ENCODE measurements around the gene C1orf56.
A peak's percentile ranks its signal among the peaks of the same experiment; 100 is the strongest.
"Not testable (repeated sequence)": the region's sequence is repeated elsewhere in the genome, so short reads cannot be mapped to it uniquely, and the experiment has no call there.

The C1orf56 gene

DNA sequence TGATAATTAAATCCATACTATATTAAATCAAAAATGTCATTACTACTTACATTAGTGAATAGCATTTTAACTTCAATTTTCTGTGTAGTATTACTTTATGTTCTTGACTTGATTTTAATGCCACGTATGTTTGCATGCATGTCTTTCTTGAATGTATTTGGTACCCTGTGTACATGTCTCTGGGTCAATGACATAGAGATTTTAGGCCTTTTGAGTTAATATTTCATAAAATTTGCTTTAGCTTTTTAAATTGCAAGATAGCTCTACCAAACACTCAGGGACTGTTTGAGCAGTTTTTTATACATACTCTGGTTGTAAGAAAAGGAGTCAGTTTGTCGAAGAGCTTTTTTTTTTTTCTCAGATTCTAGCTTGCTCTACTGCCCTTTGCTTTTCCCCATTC is 14.2 kb downstream of the C1orf56 start:
- DNase-seq (ENCODE audit: low read depth), result no peak

DNA sequence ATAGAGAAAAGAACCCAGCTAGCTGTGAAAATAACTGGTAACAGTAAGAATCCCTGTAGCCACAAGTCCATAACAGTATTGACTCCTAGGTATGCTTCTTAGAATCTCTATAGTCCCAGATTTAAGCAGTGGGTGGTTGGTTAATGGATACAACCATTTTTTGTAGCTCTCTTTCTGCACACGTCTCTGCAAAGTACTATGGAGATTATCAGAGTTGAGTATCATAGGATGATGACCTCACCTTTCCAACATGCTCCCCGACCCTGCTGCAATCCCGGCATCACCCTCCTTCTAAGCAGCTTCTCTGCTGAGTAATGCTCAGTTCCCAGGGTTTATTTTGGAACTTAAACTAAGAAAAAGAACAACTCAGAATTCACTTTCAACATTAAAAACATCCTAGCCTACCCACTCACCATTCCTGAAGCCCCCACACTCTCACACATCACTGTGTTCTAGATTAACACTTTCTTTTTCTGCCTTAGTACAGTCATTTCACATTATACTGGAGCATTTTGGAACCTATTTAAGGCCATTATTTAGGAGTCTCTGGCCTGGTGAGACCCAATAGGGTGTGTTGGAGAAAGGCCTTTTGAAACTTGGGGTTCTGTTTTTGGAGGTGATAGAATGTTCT is 15.3 kb downstream of the C1orf56 start:
- no peak for DNase-seq (ENCODE audit: low read depth)

DNA sequence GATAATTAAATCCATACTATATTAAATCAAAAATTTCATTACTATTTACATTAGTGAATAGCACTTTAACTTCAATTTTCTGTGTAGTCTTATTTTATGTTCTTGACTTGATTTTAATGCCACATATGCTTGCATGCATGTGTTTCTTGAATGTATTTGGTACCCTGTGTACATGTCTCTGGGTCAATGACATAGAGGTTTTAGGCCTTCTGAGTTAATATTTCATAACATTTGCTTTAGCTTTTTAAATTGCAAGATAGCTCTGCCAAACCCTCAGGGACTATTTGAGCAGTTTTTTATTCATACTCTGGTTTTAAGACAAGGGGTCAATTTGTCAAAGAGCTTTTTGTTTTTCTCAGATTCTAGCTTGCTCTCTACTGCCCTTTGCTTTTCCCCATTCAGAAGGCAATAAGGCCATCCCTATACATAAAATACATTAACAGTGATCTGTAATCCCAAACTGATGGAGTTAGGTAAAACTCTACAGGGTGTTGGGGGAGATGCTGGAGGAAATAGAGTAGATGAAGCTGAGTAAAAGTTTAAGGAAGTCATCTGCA is 17.6 kb downstream of the C1orf56 start:
- no peak for DNase-seq (ENCODE audit: low read depth)

DNA sequence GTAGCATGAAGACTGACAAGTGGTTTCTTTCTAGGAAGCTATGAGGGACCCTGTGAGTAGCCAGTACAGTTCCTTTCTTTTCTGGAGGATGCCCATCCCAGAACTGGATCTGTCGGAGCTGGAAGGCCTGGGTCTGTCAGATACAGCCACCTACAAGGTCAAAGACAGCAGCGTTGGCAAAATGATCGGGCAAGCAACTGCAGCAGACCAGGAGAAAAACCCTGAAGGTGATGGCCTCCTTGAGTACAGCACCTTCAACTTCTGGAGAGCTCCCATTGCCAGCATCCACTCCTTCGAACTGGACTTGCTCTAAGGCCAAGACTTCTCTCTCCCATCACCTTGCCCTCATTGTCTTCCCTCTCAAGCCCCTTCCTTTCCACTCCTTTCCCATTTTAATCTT is 19.6 kb downstream of the C1orf56 start:
- DNase-seq (ENCODE audit: low read depth), result no peak

DNA sequence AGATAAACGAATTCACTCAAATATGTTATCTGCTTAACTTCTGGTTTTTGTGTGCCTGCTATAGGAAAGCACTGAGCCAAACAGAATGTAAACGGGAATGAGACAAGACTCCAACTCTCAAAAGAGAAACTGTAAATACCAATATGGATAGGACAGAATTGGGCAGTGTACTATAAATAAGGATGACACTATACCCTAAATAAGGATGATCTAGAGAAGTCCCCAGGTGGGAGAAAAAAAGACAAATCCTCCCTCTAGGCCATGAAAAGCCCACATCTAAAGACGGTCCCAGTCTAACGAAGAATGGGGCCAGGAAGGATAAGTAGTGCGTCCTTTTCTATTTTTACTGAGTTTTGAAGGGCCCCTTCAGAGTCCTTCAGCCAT is 21.5 kb downstream of the C1orf56 start:
- no peak for DNase-seq (ENCODE audit: low read depth)

DNA sequence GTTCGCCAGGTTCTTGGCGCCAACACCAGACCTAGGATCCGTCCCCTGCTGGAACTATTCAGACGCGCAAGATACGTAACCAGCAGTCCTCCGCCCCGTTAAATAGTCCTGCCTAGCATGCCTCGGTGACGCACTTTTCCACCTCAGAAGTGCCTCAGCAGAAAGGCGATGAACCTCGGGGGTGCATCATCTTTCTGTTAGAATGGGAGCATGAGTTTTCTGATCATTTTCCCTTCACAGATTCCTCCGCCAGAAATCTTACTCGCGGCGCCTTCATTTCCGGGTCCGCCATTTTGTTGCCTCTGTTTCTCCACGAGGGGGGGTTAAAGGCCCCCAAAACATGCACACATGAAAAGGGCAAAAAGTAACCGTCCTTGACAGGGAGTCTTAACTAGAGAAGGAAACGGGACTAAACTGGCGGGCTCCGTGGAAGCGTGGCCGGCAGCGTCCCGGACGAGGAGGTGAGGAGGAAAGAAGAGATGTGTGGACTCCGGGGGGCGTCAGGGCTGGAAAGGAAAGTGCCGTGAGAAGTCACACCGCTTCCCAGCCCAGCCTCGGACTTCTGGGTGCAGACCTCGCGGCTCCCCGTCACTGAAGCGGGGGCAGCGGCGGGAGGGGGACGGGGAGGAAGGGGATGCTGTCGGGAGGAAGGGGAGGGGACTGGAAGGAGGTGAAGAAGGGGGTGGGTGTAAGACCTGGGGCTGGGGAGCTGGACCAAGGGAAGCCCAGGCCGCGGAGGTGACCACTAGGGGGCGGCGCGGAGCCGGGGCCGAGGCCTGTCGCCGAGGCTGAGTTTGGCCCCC is 23.1 kb downstream of the C1orf56 start, which contains the start of gene GABPB2:
GABPB2 (plus strand) TSS at position 288 of the 803 bp plus-strand sequence. CDS start 17,429 bp downstream, outside the sequence.
- DNase-seq (ENCODE audit: low read depth), result peak; percentile 76

DNA sequence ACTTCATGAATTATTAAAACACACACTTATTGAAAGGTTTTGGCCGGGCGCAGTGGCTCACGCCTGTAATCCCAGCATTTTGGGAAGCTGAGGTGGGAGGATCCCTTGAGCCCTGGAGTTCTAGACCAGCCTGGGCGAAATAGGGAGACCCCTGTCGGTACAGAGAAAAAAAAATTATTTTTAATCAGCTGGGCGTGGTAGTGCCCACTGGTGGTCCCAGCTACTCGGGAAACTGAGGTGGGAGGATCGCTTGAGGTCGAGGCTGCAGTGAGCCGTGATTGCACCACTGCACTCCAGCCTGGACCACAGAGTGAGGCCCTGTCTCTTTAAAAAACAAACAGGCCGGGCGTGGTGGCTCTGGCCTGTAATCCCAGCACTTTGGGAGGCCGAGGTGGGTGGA is 24.7 kb downstream of the C1orf56 start:
- no peak for DNase-seq (ENCODE audit: low read depth)

DNA sequence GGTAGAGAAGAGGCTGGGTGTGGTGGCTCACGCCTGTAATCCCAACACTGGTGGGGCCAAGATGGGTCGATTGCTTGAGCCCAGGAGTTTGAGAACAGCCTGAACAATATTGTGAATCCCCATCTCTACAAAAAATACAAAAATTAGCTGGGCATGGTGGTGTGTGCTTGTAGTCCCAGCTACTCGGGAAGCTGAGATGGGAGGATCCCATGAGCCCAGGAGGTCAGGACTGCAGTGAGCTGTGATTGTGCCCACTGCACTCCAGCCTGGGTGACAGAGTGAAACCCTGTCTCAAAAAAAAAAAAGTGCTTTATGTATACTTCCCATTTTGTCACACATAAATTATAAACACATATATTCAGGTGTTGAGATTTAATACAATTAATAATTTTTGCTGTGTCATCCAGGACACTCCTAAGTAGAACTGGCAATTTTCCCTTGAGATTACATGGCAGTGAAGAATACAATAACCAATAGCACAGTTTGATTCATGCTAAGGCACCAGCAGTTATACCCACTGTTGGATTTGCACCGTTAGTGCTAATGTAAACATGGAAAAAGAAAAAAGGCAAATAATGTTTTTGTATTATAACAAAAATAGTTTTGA is 38.5 kb downstream of the C1orf56 start:
- no peak for DNase-seq (ENCODE audit: low read depth)

DNA sequence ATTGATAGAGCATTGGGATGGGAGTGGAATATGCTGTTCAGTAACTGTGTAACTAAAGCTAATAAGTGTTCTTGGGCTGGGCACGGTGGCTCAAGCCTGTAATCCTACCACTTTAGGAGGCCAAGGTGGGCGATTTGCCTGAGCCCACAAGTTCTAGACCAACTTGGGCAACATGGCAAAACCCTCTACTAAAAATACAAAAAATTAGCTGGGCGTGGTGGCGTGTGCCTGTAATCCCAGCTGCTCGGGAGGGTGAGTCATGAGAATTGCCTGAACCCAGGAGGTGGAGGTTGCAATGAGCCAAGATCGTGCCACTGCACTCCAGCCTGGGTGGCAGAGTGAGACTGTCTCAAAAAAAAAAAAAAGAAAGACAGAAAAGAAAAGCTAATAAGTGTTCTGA is 49.9 kb downstream of the C1orf56 start:
- not testable (repeated sequence) for DNase-seq (ENCODE audit: low read depth)

DNA sequence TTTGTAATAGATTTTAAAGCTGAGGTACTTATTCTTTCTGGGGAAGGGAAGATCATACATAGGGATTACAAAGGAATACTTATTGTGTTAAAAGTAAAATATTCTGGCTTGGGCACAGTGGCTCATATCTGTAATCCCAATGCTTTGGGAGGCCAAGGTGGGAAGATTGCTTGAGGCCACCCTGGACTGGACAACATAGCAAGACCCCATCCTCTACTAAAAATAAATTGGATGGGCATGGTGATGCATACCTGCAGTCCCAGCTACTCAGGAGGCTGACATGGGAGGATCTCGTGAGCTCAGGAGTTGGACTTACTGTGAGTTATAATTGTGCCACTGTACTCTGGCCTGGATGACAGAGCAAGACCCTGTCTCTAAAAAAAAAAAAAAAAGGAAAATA is 50.6 kb downstream of the C1orf56 start:
- DNase-seq (ENCODE audit: low read depth), result no peak
